Type B pancreatic cell (in vitro differentiated cells): ENCODE results near the gene PPARA. TPM values are rescaled to one million over a fixed set of nuclear protein-coding genes. Genes with fewer than 3 reads are reported as not detected.
A peak's percentile ranks its signal among the peaks of the same experiment; 100 is the strongest.

Experiments used
- DNase-seq: peaks from one replicate; pipeline ENCODE4 v3.0.0; 2021; ENCODE audit warnings: mixed read lengths; ENCODE audit not compliant: unreplicated experiment; ENCODE audit errors: extremely low spot score
- H3K27ac Mint-ChIP-seq: 2 replicates; pipeline ENCODE4 v1.8.0; 2021; ENCODE audit warnings: mild to moderate bottlenecking, mixed read lengths
- H3K27me3 Mint-ChIP-seq: 2 replicates; pipeline ENCODE4 v1.8.0; 2021; ENCODE audit warnings: mixed read lengths
- H3K36me3 Mint-ChIP-seq: 2 replicates; pipeline ENCODE4 v1.8.0; 2021; ENCODE audit warnings: mixed read lengths
- H3K4me1 Mint-ChIP-seq: one replicate; pipeline ENCODE4 v1.8.0; 2021; ENCODE audit warnings: mixed read lengths; ENCODE audit not compliant: unreplicated experiment
- H3K4me3 Mint-ChIP-seq: 2 replicates; pipeline ENCODE4 v1.8.0; 2021; ENCODE audit warnings: mild to moderate bottlenecking, mixed read lengths
- H3K9me3 Mint-ChIP-seq: 2 replicates; pipeline ENCODE4 v1.8.0; 2021; ENCODE audit warnings: mixed read lengths
- CTCF ChIP-seq: fragments of 200-600 bp; sonication (generic); conservative IDR thresholded peaks from 2 replicates; pipeline ENCODE4 v1.5.0; 2021; ENCODE audit warnings: antibody characterized with exemption, mild to moderate bottlenecking
- total RNA-seq: library from RNA; stranded (reverse); gene quantifications from 2 replicates; pipeline ENCODE4 v1.2.1, GENCODE V29; 2021; ENCODE audit warnings: low replicate concordance

Gene PPARA
- total RNA-seq, 1 donor from 2014 or later: 22.7 TPM

GRCh38 chr22:46242076-46242475 is 91.8 kb downstream of the PPARA start:
- Mint-ChIP-seq H3K27ac (no peak overlapping the region), H3K36me3 (peaks cover 5% of the 10 kb centered on the region), H3K9me3 (no peaks in the 10 kb centered on the region), H3K4me3 (no peak overlapping the region), H3K27me3 (no peaks in the 10 kb centered on the region), H3K4me1 (peaks cover 6% of the 10 kb centered on the region)
- DNase-seq: no peak
- TF ChIP-seq CTCF: no peak

GRCh38 chr22:46244771-46245170 is 94.4 kb downstream of the PPARA start:
- Mint-ChIP-seq H3K27ac (no peak overlapping the region), H3K4me3 (no peak overlapping the region), H3K4me1 (peaks cover 6% of the 10 kb centered on the region), H3K9me3 (no peaks in the 10 kb centered on the region), H3K27me3 (no peaks in the 10 kb centered on the region), H3K36me3 (peaks cover 5% of the 10 kb centered on the region)
- no peak for TF ChIP-seq CTCF
- DNase-seq: no peak

GRCh38 chr22:46245511-46245910 is 95.2 kb downstream of the PPARA start:
- no peak for TF ChIP-seq CTCF
- Mint-ChIP-seq H3K27me3 (no peaks in the 10 kb centered on the region), H3K9me3 (no peaks in the 10 kb centered on the region), H3K36me3 (peaks cover 5% of the 10 kb centered on the region), H3K4me1 (peaks cover 6% of the 10 kb centered on the region), H3K27ac (peak overlapping the region; percentile 43), H3K4me3 (no peak overlapping the region)
- no peak for DNase-seq

GRCh38 chr22:46246178-46246577 is 95.9 kb downstream of the PPARA start:
- peaks cover 5% of the 10 kb centered on the region for H3K4me1 Mint-ChIP-seq
- H3K9me3 Mint-ChIP-seq: no peaks in the 10 kb centered on the region
- H3K27me3 Mint-ChIP-seq: no peaks in the 10 kb centered on the region
- DNase-seq: no peak
- no peak overlapping the region for H3K4me3 Mint-ChIP-seq
- H3K27ac Mint-ChIP-seq: no peak overlapping the region
- TF ChIP-seq CTCF: no peak
- H3K36me3 Mint-ChIP-seq: peaks cover 2% of the 10 kb centered on the region

GRCh38 chr22:46247443-46247975 is 97.2 kb downstream of the PPARA start:
- no peak overlapping the region for H3K27ac Mint-ChIP-seq
- no peak for TF ChIP-seq CTCF
- H3K36me3 Mint-ChIP-seq: no peaks in the 10 kb centered on the region
- H3K4me1 Mint-ChIP-seq: peaks cover 11% of the 10 kb centered on the region
- H3K4me3 Mint-ChIP-seq: no peak overlapping the region
- peaks cover 4% of the 10 kb centered on the region for H3K27me3 Mint-ChIP-seq
- peaks cover 6% of the 10 kb centered on the region for H3K9me3 Mint-ChIP-seq
- no peak for DNase-seq
